Lung (tissue), 12 donors: ENCODE measurements around the gene JOSD2. TPM values are rescaled to one million over a fixed set of nuclear protein-coding genes. Genes with fewer than 3 reads are reported as not detected.

Source experiments
- ATAC-seq: fragments of 200-7000 bp; cut with Tn5 transposase; one replicate; pipeline ENCODE4 v1.9.1; 2020; ENCODE audit warnings: moderate number of reproducible peaks; ENCODE audit not compliant: insufficient read depth, low FRiP score
- DNase-seq, 3 donors: peaks; one replicate each; pipeline ENCODE4 v3.0.0-alpha.2; 2013 to 2017
- H3K27ac ChIP-seq, 2 donors: one replicate each; pipeline ENCODE4 v1.5.1; 2013; ENCODE audit warnings: mild to moderate bottlenecking in 2 of 2, moderate library complexity in 2 of 2, control low read depth in 1 of 2, inconsistent platforms in 1 of 2, low read depth in 1 of 2, low read length in 1 of 2
- H3K27me3 ChIP-seq, 3 donors: one replicate each; pipeline ENCODE4 v1.5.1; 2013; ENCODE audit warnings: low read length in 2 of 3; ENCODE audit not compliant: control insufficient read depth in 3 of 3, insufficient read depth in 3 of 3
- H3K36me3 ChIP-seq, 4 donors: one replicate each; pipeline ENCODE4 v1.5.1; 2013; ENCODE audit warnings: low read length in 4 of 4, mild to moderate bottlenecking in 1 of 4, moderate library complexity in 1 of 4; ENCODE audit not compliant: control insufficient read depth in 4 of 4, insufficient read depth in 4 of 4
- H3K4me1 ChIP-seq, 5 donors: one replicate each; pipeline ENCODE4 v1.5.1; 2013; ENCODE audit warnings: low read length in 5 of 5, mild to moderate bottlenecking in 2 of 5, moderate library complexity in 1 of 5; ENCODE audit not compliant: control insufficient read depth in 5 of 5, insufficient read depth in 5 of 5
- H3K4me3 ChIP-seq: one replicate; pipeline ENCODE4 v1.5.1; 2013; ENCODE audit warnings: mild to moderate bottlenecking, control low read depth, moderate library complexity
- H3K9ac ChIP-seq, 2 donors: one replicate each; pipeline ENCODE4 v1.5.1; 2013; ENCODE audit warnings: low read length in 2 of 2, control low read depth in 1 of 2; ENCODE audit not compliant: insufficient read depth in 1 of 2
- H3K9me3 ChIP-seq, 4 donors: one replicate each; pipeline ENCODE4 v1.5.1; 2013; ENCODE audit warnings: low read length in 3 of 4, mild to moderate bottlenecking in 1 of 4, moderate library complexity in 1 of 4; ENCODE audit not compliant: control insufficient read depth in 4 of 4, insufficient read depth in 3 of 4
- CTCF ChIP-seq: IDR thresholded peaks from 2 replicates; pipeline ENCODE4 v1.5.1; 2012; ENCODE audit warnings: mild to moderate bottlenecking; ENCODE audit errors: control extremely low read depth, extremely low read depth
- WGBS, 2 donors: extraction: QIAGEN DNeasy Blood & Tissue Kit; methylation state at CpG; one replicate each; pipeline ENCODE4 v1.1.7; 2013; 5-methylcytosine and 5-hydroxymethylcytosine counted together
- polyA plus RNA-seq, 2 donors: library from polyadenylated mRNA; stranded (reverse); fragments of 200-250 nt; gene quantifications; one replicate each; pipeline ENCODE4 v1.2.1, GENCODE V29; 2013
- total RNA-seq, 2 donors: library from RNA; depleted of rRNA in 1 of 2; stranded (reverse); fragments of >200 nt in 1 of 2; gene quantifications; one replicate each; pipeline ENCODE4 v1.2.1, GENCODE V29; 2014 to 2021
- donor health status: control.
- donor health status: control.
- donor health status: Bipolar disorder and iron deficiency.
- donor health status: healthy.
- donor health status: DM: yes; HTN: yes; CAD: no.

Gene JOSD2
- total and polyA plus RNA-seq, 4 donors, result 9.8 to 76.8 (median 63.5) TPM

- Histone ChIP-seq H3K4me3 (no peak overlapping the region), H3K9ac (no peak overlapping the region), H3K36me3 (no peaks in the 10 kb centered on the region), H3K4me1 (peaks cover 0 to 21% (median 0%) of the 10 kb centered on the region in 5 donors), H3K27ac (no peak overlapping the region), H3K9me3 (peaks cover 0 to 4% (median 0%) of the 10 kb centered on the region in 4 donors), H3K27me3 (peaks cover 0 to 25% (median 3%) of the 10 kb centered on the region in 3 donors)
- ATAC-seq (no peak), DNase-seq (no peak)
- no peak for TF ChIP-seq CTCF
- 75 to 78% methylated on average over 19 to 22 of the region's 22 CpGs for WGBS, 2 donors
Measured at GRCh38 chr19:50549059-50549926, 38.3 kb upstream of the JOSD2 start.

GRCh38 chr19:50548191-50549058 lies 37.4 kb upstream of the JOSD2 start:
- H3K27ac ChIP-seq, result no peak overlapping the region
- WGBS, 2 donors, result 73 to 80% methylated on average over 41 to 45 of the region's 45 CpGs

More at GRCh38 chr19:50548191-50549058, 37.4 kb upstream of the JOSD2 start:
- peaks cover 0 to 25% (median 3%) of the 10 kb centered on the region in 3 donors for H3K27me3 ChIP-seq
- no peak overlapping the region for H3K9ac ChIP-seq
- H3K4me1 ChIP-seq, result peaks cover 0 to 21% (median 0%) of the 10 kb centered on the region in 5 donors
- no peak overlapping the region for H3K4me3 ChIP-seq
- DNase-seq, result no peak
- peaks cover 0 to 4% (median 0%) of the 10 kb centered on the region in 4 donors for H3K9me3 ChIP-seq
- ATAC-seq, result no peak
- H3K36me3 ChIP-seq, result no peaks in the 10 kb centered on the region
- no peak for TF ChIP-seq CTCF
